Breast epithelium (tissue), 4 donors: ENCODE data around the gene CCDC187. TPM values are rescaled to one million over a fixed set of nuclear protein-coding genes. Genes with fewer than 3 reads are reported as not detected.

Experiments used
- DNase-seq, 2 donors: peaks; one replicate each; pipeline ENCODE4 v3.0.0-alpha.2; 2019; ENCODE audit warnings: low spot score in 2 of 2
- H3K27ac ChIP-seq, 2 donors: fragments of 200-600 bp; sonication (generic) in 1 of 2; one replicate each; pipeline ENCODE4 v1.5.1; 2016 to 2019; ENCODE audit warnings: mild to moderate bottlenecking in 1 of 2
- H3K27me3 ChIP-seq, 2 donors: fragments of 200-600 bp; sonication (generic) in 1 of 2; one replicate each; pipeline versions ENCODE4 v1.5.1 to v1.6.0; 2017 to 2019; ENCODE audit warnings: control low read depth in 1 of 2, mild to moderate bottlenecking in 1 of 2
- H3K36me3 ChIP-seq: fragments of 200-600 bp; one replicate; pipeline ENCODE4 v1.5.1; 2019
- H3K4me1 ChIP-seq, 2 donors: fragments of 200-600 bp; sonication (generic); one replicate each; pipeline ENCODE4 v1.5.1; 2016 to 2019; ENCODE audit warnings: control low read depth in 1 of 2
- H3K4me3 ChIP-seq, 3 donors: fragments of 200-600 bp; sonication (generic); 1 replicate in 2 of 3; 2 replicates in 1 of 3; pipeline ENCODE4 v1.5.1; 2016 to 2019; ENCODE audit warnings: mild to moderate bottlenecking in 3 of 3, moderate library complexity in 2 of 3
- H3K9me3 ChIP-seq, 2 donors: fragments of 200-600 bp; sonication (generic) in 1 of 2; one replicate each; pipeline ENCODE4 v1.5.1; 2016 to 2019; ENCODE audit warnings: control low read depth in 1 of 2
- CTCF ChIP-seq, 3 donors: fragments of 450-650 bp; IDR thresholded peaks; one replicate each; pipeline ENCODE4 v1.5.1; 2016 to 2017; ENCODE audit warnings: antibody characterized with exemption in 3 of 3, mild to moderate bottlenecking in 3 of 3, moderate library complexity in 3 of 3
- POLR2A ChIP-seq: fragments of 450-650 bp; IDR thresholded peaks from one replicate; pipeline ENCODE4 v1.6.1; 2016; ENCODE audit warnings: antibody characterized with exemption, mild to moderate bottlenecking, moderate library complexity
- POLR2AphosphoS5 ChIP-seq, 3 donors: sonication (generic); formaldehyde crosslinking; IDR thresholded peaks; one replicate each; pipeline ENCODE4 v1.6.1; 2017; ENCODE audit warnings: antibody characterized with exemption in 3 of 3
- intact Hi-C: fragments of 100-400 bp; cut with DNase I; formaldehyde crosslinking; loops from one replicate; pipeline ENCODE4 v1.15.1; 2023; ENCODE audit warnings: low total_unique reads
- total RNA-seq, 3 donors: library from RNA; depleted of rRNA; stranded (reverse); fragments of >200 nt; gene quantifications; one replicate each; pipeline ENCODE4 v1.1.0, GENCODE V29; 2016

CCDC187 gene
- total RNA-seq, 3 donors from 2014 or later = not detected

GRCh38 chr9:136260936-136261472 lies 42.9 kb downstream of the CCDC187 start:
- no peak overlapping the region for H3K4me3 ChIP-seq
- no peak overlapping the region for H3K27ac ChIP-seq
- intact Hi-C loops = no loop called here
- no peaks in the 10 kb centered on the region for H3K36me3 ChIP-seq
- peaks cover 0 to 7% of the 10 kb centered on the region in 2 donors for H3K27me3 ChIP-seq
- no peaks in the 10 kb centered on the region for H3K4me1 ChIP-seq
- DNase-seq = no peak
- no peaks in the 10 kb centered on the region for H3K9me3 ChIP-seq
- no peak for TF ChIP-seq POLR2A
- TF ChIP-seq POLR2AphosphoS5 (IDR thresholded peaks at IDR 0.05) = no peak
- no peak for TF ChIP-seq CTCF (IDR thresholded peaks at IDR 0.05)

- Histone ChIP-seq H3K27me3 (peaks cover 0 to 8% of the 10 kb centered on the region in 2 donors), H3K36me3 (no peaks in the 10 kb centered on the region), H3K27ac (no peak overlapping the region), H3K4me1 (no peaks in the 10 kb centered on the region), H3K9me3 (no peaks in the 10 kb centered on the region), H3K4me3 (no peak overlapping the region)
- TF ChIP-seq CTCF (IDR thresholded peaks at IDR 0.05) (no peak), POLR2AphosphoS5 (IDR thresholded peaks at IDR 0.05) (no peak), POLR2A (no peak)
- DNase-seq = no peak
- intact Hi-C loops = no loop called here
Measured at GRCh38 chr9:136260521-136260920, 43.4 kb downstream of the CCDC187 start.

- intact Hi-C loops = loop anchor here (5.0 kb wide), 2 partner anchors 1023 to 1188 kb away; no protein-coding TSS in a partner anchor
- Histone ChIP-seq H3K9me3 (no peaks in the 10 kb centered on the region), H3K4me1 (no peaks in the 10 kb centered on the region), H3K36me3 (no peaks in the 10 kb centered on the region), H3K27me3 (peaks cover 0 to 11% of the 10 kb centered on the region in 2 donors), H3K27ac (no peak overlapping the region), H3K4me3 (no peak overlapping the region)
- no peak for TF ChIP-seq CTCF (IDR thresholded peaks at IDR 0.05)
- TF ChIP-seq POLR2AphosphoS5 (IDR thresholded peaks at IDR 0.05) = no peak
- no peak for TF ChIP-seq POLR2A
- no peak for DNase-seq
Measured at GRCh38 chr9:136259836-136260235, 44.1 kb downstream of the CCDC187 start.

- H3K4me3 ChIP-seq = no peak overlapping the region
- TF ChIP-seq POLR2AphosphoS5 (IDR thresholded peaks at IDR 0.05) (no peak), POLR2A (no peak), CTCF (IDR thresholded peaks at IDR 0.05) (no peak)
- DNase-seq = no peak
- H3K27ac ChIP-seq = no peak overlapping the region
- H3K4me1 ChIP-seq = no peaks in the 10 kb centered on the region
- intact Hi-C loops = loop anchor here (5.0 kb wide), 2 partner anchors 1022 to 1187 kb away; no protein-coding TSS in a partner anchor
- no peaks in the 10 kb centered on the region for H3K9me3 ChIP-seq
- no peaks in the 10 kb centered on the region for H3K36me3 ChIP-seq
- peaks cover 0 to 15% of the 10 kb centered on the region in 2 donors for H3K27me3 ChIP-seq
Measured at GRCh38 chr9:136259517-136259813, 44.4 kb downstream of the CCDC187 start.

- Histone ChIP-seq H3K9me3 (no peaks in the 10 kb centered on the region), H3K4me3 (no peak overlapping the region), H3K27ac (no peak overlapping the region), H3K4me1 (no peaks in the 10 kb centered on the region), H3K36me3 (no peaks in the 10 kb centered on the region), H3K27me3 (peaks cover 0 to 16% of the 10 kb centered on the region in 2 donors)
- intact Hi-C loops = loop anchor here (5.0 kb wide), 2 partner anchors 1022 to 1187 kb away; no protein-coding TSS in a partner anchor
- DNase-seq = no peak
- TF ChIP-seq POLR2AphosphoS5 (IDR thresholded peaks at IDR 0.05) (no peak), POLR2A (no peak), CTCF (IDR thresholded peaks at IDR 0.05) (no peak)
Measured at GRCh38 chr9:136258786-136259516, 44.9 kb downstream of the CCDC187 start.
